GM12878 (cell line): ENCODE measurements around the gene C19orf81. TPM values are rescaled to one million over a fixed set of nuclear protein-coding genes. Genes with fewer than 3 reads are reported as not detected.

Experiments used
- ATAC-seq: fragments of 200-7000 bp; cut with Tn5 transposase; 3 replicates; pipeline ENCODE4 v1.9.1; 2020; ENCODE audit warnings: mild to moderate bottlenecking, moderate library complexity
- BruUV-seq: library from RNA; stranded (reverse); fragments of 400-500 nt; replicated peaks from 2 replicates; lab custom pipeline; 2021; lab: Mats Ljungman, UMichigan
- CTCF ChIA-PET: fragments of 300-600 bp; sonication (Branson Sonifier 250); formaldehyde crosslinking; extraction: SDS; loops from one replicate; lab custom pipeline; 2021; ENCODE audit warnings: inconsistent platforms; lab: Yijun Ruan, JAX
- POLR2A ChIA-PET: fragments of 350-600 bp; formaldehyde crosslinking; extraction: SDS; loops from one replicate; lab custom pipeline; 2021; ENCODE audit warnings: inconsistent platforms; lab: Charles Lee
- RAD21 ChIA-PET: fragments of 300-600 bp; sonication (Branson Sonifier 250); formaldehyde crosslinking; loops from one replicate; lab custom pipeline; 2023; ENCODE audit warnings: antibody characterized with exemption; ENCODE audit not compliant: unreplicated experiment; lab: Charles Lee
- SMC1A ChIA-PET: fragments of 300-600 bp; sonication (Branson Sonifier 250); formaldehyde crosslinking; loops from one replicate; lab custom pipeline; 2023; ENCODE audit not compliant: unreplicated experiment, uncharacterized antibody; lab: Charles Lee
- DNase-seq: peaks from one replicate; pipeline ENCODE4 v3.0.0-alpha.2; 2011; ENCODE audit warnings: low read depth, low spot score
- FAIRE-seq: peaks from 3 replicates; lab custom pipeline; 2011; peaks lifted over from hg19 to GRCh38; lab: Jason Lieb, UNC
- H2AFZ ChIP-seq: 2 replicates; pipeline ENCODE4 v1.6.0; 2011; ENCODE audit warnings: low read depth, low read length, control low read depth; ENCODE audit not compliant: control insufficient read depth
- H3K27ac ChIP-seq: 2 replicates; pipeline ENCODE4 v1.5.1; 2011; ENCODE audit warnings: control low read depth; ENCODE audit not compliant: control insufficient read depth, insufficient read depth
- H3K27me3 ChIP-seq, 2 experiments: replicated peaks in 1 of 2; 2 replicates each; pipeline versions ENCODE4 v1.6.0 to v1.6.1; 2011; ENCODE audit warnings: low read length in 1 of 2; ENCODE audit not compliant: control insufficient read depth in 2 of 2, insufficient read depth in 2 of 2
- H3K36me3 ChIP-seq, 2 experiments: 2 replicates each; pipeline ENCODE4 v1.5.1; 2011; ENCODE audit warnings: low read length in 1 of 2; ENCODE audit not compliant: control insufficient read depth in 2 of 2, insufficient read depth in 2 of 2
- H3K4me1 ChIP-seq: 2 replicates; pipeline ENCODE4 v1.6.1; 2011; ENCODE audit warnings: mild to moderate bottlenecking, low read length, moderate library complexity, mixed read lengths; ENCODE audit not compliant: control insufficient read depth, insufficient read depth
- H3K4me2 ChIP-seq: 2 replicates; pipeline ENCODE4 v1.6.0; 2011; ENCODE audit warnings: control low read depth; ENCODE audit not compliant: control insufficient read depth, insufficient read depth
- H3K4me3 ChIP-seq: fragments of 200-600 bp; sonication (generic); 2 replicates; pipeline ENCODE4 v1.5.1; 2016
- H3K79me2 ChIP-seq: 2 replicates; pipeline ENCODE4 v1.6.0; 2011; ENCODE audit warnings: low read length; ENCODE audit not compliant: control insufficient read depth, insufficient read depth
- H3K9ac ChIP-seq: 2 replicates; pipeline ENCODE4 v1.8.0; 2011; ENCODE audit warnings: low read length, control low read depth, mixed read lengths; ENCODE audit not compliant: control insufficient read depth, insufficient read depth
- H3K9me3 ChIP-seq: replicated peaks from 3 replicates; pipeline ENCODE4 v1.5.1; 2011; ENCODE audit warnings: mild to moderate bottlenecking, low read length; ENCODE audit not compliant: control insufficient read depth, insufficient read depth
- H4K20me1 ChIP-seq: 2 replicates; pipeline ENCODE4 v1.6.0; 2011; ENCODE audit not compliant: control insufficient read depth, insufficient read depth
- POLR2AphosphoS5 ChIP-seq: IDR thresholded peaks from 2 replicates; pipeline ENCODE4 v1.6.1; 2011; ENCODE audit warnings: mild to moderate bottlenecking, low read length, inconsistent platforms
- ZNF24 ChIP-seq: fragments of 450-650 bp; IDR thresholded peaks from 2 replicates; pipeline ENCODE4 v1.6.1; 2017; ENCODE audit warnings: antibody characterized with exemption, mild to moderate bottlenecking
- WGBS: methylation state at CpG from one replicate; pipeline ENCODE4 v1.1.6; 2016; ENCODE audit warnings: low lambda C conversion rate; ENCODE audit not compliant: insufficient replicate concordance, insufficient coverage; ENCODE audit errors: missing lambda C conversion rate; 5-methylcytosine and 5-hydroxymethylcytosine counted together
- in situ Hi-C: fragments of 300-500 bp; cut with MboI; formaldehyde crosslinking; loops from 9 replicates; pipeline ENCODE4 v1.14.3; 2018; ENCODE audit warnings: mixed read lengths
- intact Hi-C: fragments of 100-400 bp; cut with micrococcal nuclease; formaldehyde crosslinking; loops from one replicate; pipeline ENCODE4 v1.14.2; 2022; ENCODE audit not compliant: unreplicated experiment
- polyA plus RNA-seq, 11 experiments: library from polyadenylated mRNA; depleted of rRNA in 4 of 11; unstranded in 6 of 11; stranded (reverse) in 5 of 11; fragments of >200 nt; fragmentation: Nextera tagmentation in 4 of 11; fragmentation: Illumina TruSeq in 1 of 11; extraction: Ambion mirVana in 4 of 11; extraction: Trizol in 1 of 11; gene quantifications; 1 replicate in 1 of 11; 2 replicates in 10 of 11; pipeline versions ENCODE4 v1.2.1 to v1.2.3, GENCODE V29; 2011 to 2016; ENCODE audit warnings: inconsistent platforms in 2 of 11, missing spikeins in 2 of 11, low read depth in 1 of 11
- total RNA-seq, 4 experiments: library from RNA; depleted of rRNA in 3 of 4; stranded (reverse); fragments of >200 nt in 3 of 4; fragmentation: Illumina TruSeq in 1 of 4; extraction: Trizol in 1 of 4; gene quantifications; 2 replicates each; pipeline versions ENCODE4 v1.2.1 to v1.2.3, GENCODE V29; 2013 to 2021

Gene C19orf81
- total and polyA plus RNA-seq, 10 of the 15 experiments (the other 5 are each of a cell fraction or from before 2014, with no cell fraction given), result 0.69 TPM; not detected in 9

- ChIA-PET SMC1A (interaction anchor here (2.2 kb wide), 1 partner anchor 213 kb away, joined by 5 read pairs; no protein-coding TSS in a partner anchor), RAD21 (interaction anchor here (0.6 kb wide), 1 partner anchor 210 kb away, joined by 3 read pairs; no protein-coding TSS in a partner anchor), CTCF (interaction anchor here (0.7 kb wide), 1 partner anchor 214 kb away, joined by 3 read pairs; no protein-coding TSS in a partner anchor), POLR2A (no interaction called here)
- no peaks in the 10 kb centered on the region for H3K27me3 ChIP-seq
- H3K4me1 ChIP-seq, result no peaks in the 10 kb centered on the region
- H3K4me2 ChIP-seq, result no peak overlapping the region
- DNase-seq (no peak), FAIRE-seq (no peak), ATAC-seq (peak; percentile 29; the same call in 1 of the 3 replicates)
- H3K36me3 ChIP-seq, result no peaks in the 10 kb centered on the region
- H3K27ac ChIP-seq, result no peak overlapping the region
- H3K9ac ChIP-seq, result no peak overlapping the region
- no peaks in the 10 kb centered on the region for H3K9me3 ChIP-seq
- WGBS, result 16% methylated on average over 12 of the region's 12 CpGs
- no peak for TF ChIP-seq POLR2AphosphoS5
- peak; percentile 15; the same call in 1 of the 2 replicates for TF ChIP-seq ZNF24
- intact Hi-C loops (loop anchor here (5.0 kb wide), 1 partner anchor 351 kb away; no protein-coding TSS in a partner anchor), in situ Hi-C loops (no loop called here)
- no TSS peak for BruUV-seq
- no peaks in the 10 kb centered on the region for H4K20me1 ChIP-seq
- no peak overlapping the region for H2AFZ ChIP-seq
- H3K79me2 ChIP-seq, result no peaks in the 10 kb centered on the region
- H3K4me3 ChIP-seq, result no peak overlapping the region
Measured at GRCh38 chr19:50708179-50708879, 59.1 kb downstream of the C19orf81 start.

Other genes with a start within 250 kb of the C19orf81 start
Only the 7 nearest of the 16 such genes appear.
- gene JOSD2, start 138.3 kb upstream of the C19orf81 start, total RNA-seq (2014; rRNA removed), result 17.0 and 21.0 TPM in 2 replicates
- gene JOSD2, start 138.3 kb upstream of the C19orf81 start, total RNA-seq (2014; rRNA removed; fragmentation: Illumina TruSeq; extraction: Trizol), result 3.1 and 3.9 TPM in 2 replicates
- gene JOSD2, start 138.3 kb upstream of the C19orf81 start, total RNA-seq (2021), result 22.7 and 24.5 TPM in 2 replicates
- 2.1 and 4.9 TPM in 2 replicates for gene JOSD2, start 138.3 kb upstream of the C19orf81 start, polyA plus RNA-seq (2011; rRNA removed)
- 0.91 TPM in 1 of 2 replicates, not detected in the other for gene JOSD2, start 138.3 kb upstream of the C19orf81 start, polyA plus RNA-seq (2014; fragmentation: Illumina TruSeq; extraction: Trizol)
- gene JOSD2, start 138.3 kb upstream of the C19orf81 start, polyA plus RNA-seq (2014; fragmentation: Nextera tagmentation; extraction: Ambion mirVana), result 1 to 10 TPM; 1.0 to 1.6 TPM
- 23.8 and 26.3 TPM in 2 replicates for gene JOSD2, start 138.3 kb upstream of the C19orf81 start, polyA plus RNA-seq (2014; rRNA removed)
- gene JOSD2, start 138.3 kb upstream of the C19orf81 start, polyA plus RNA-seq (2016; fragmentation: Nextera tagmentation; extraction: Ambion mirVana), result 10 to 100 TPM; 25.1 to 26.7 TPM
- gene ASPDH, start 135.5 kb upstream of the C19orf81 start, total RNA-seq (2014; rRNA removed), result not detected in 2 replicates
- not detected in 2 replicates for gene ASPDH, start 135.5 kb upstream of the C19orf81 start, total RNA-seq (2014; rRNA removed; fragmentation: Illumina TruSeq; extraction: Trizol)
- not detected in 2 replicates for gene ASPDH, start 135.5 kb upstream of the C19orf81 start, total RNA-seq (2021)
- not detected in 2 replicates for gene ASPDH, start 135.5 kb upstream of the C19orf81 start, polyA plus RNA-seq (2011; rRNA removed)
- gene ASPDH, start 135.5 kb upstream of the C19orf81 start, polyA plus RNA-seq (2014; fragmentation: Illumina TruSeq; extraction: Trizol), result not detected in 2 replicates
- not detected for gene ASPDH, start 135.5 kb upstream of the C19orf81 start, polyA plus RNA-seq (2014; fragmentation: Nextera tagmentation; extraction: Ambion mirVana)
- not detected in 2 replicates for gene ASPDH, start 135.5 kb upstream of the C19orf81 start, polyA plus RNA-seq (2014; rRNA removed)
- gene ASPDH, start 135.5 kb upstream of the C19orf81 start, polyA plus RNA-seq (2016; fragmentation: Nextera tagmentation; extraction: Ambion mirVana), result not detected
- gene LRRC4B, start 81.0 kb upstream of the C19orf81 start, total RNA-seq (2014; rRNA removed), result not detected in 2 replicates
- gene LRRC4B, start 81.0 kb upstream of the C19orf81 start, total RNA-seq (2014; rRNA removed; fragmentation: Illumina TruSeq; extraction: Trizol), result not detected in 2 replicates
- gene LRRC4B, start 81.0 kb upstream of the C19orf81 start, total RNA-seq (2021), result not detected in 2 replicates
- gene LRRC4B, start 81.0 kb upstream of the C19orf81 start, polyA plus RNA-seq (2011; rRNA removed), result 0.14 TPM in 1 of 2 replicates, not detected in the other
- gene LRRC4B, start 81.0 kb upstream of the C19orf81 start, polyA plus RNA-seq (2014; fragmentation: Illumina TruSeq; extraction: Trizol), result not detected in 2 replicates
- not detected for gene LRRC4B, start 81.0 kb upstream of the C19orf81 start, polyA plus RNA-seq (2014; fragmentation: Nextera tagmentation; extraction: Ambion mirVana)
- not detected in 2 replicates for gene LRRC4B, start 81.0 kb upstream of the C19orf81 start, polyA plus RNA-seq (2014; rRNA removed)
- gene LRRC4B, start 81.0 kb upstream of the C19orf81 start, polyA plus RNA-seq (2016; fragmentation: Nextera tagmentation; extraction: Ambion mirVana), result not detected
- gene SYT3, start 9.6 kb upstream of the C19orf81 start, total RNA-seq (2014; rRNA removed), result not detected in 2 replicates
- gene SYT3, start 9.6 kb upstream of the C19orf81 start, total RNA-seq (2014; rRNA removed; fragmentation: Illumina TruSeq; extraction: Trizol), result not detected in 2 replicates
- not detected in 2 replicates for gene SYT3, start 9.6 kb upstream of the C19orf81 start, total RNA-seq (2021)
- 0.03 and 0.05 TPM in 2 replicates for gene SYT3, start 9.6 kb upstream of the C19orf81 start, polyA plus RNA-seq (2011; rRNA removed)
- gene SYT3, start 9.6 kb upstream of the C19orf81 start, polyA plus RNA-seq (2014; fragmentation: Illumina TruSeq; extraction: Trizol), result not detected in 2 replicates
- not detected for gene SYT3, start 9.6 kb upstream of the C19orf81 start, polyA plus RNA-seq (2014; fragmentation: Nextera tagmentation; extraction: Ambion mirVana)
- gene SYT3, start 9.6 kb upstream of the C19orf81 start, polyA plus RNA-seq (2014; rRNA removed), result 0.18 TPM in 1 of 2 replicates, not detected in the other
- gene SYT3, start 9.6 kb upstream of the C19orf81 start, polyA plus RNA-seq (2016; fragmentation: Nextera tagmentation; extraction: Ambion mirVana), result not detected
- not detected in 2 replicates for gene SHANK1, start 70.4 kb downstream of the C19orf81 start, total RNA-seq (2014; rRNA removed)
- not detected in 2 replicates for gene SHANK1, start 70.4 kb downstream of the C19orf81 start, total RNA-seq (2014; rRNA removed; fragmentation: Illumina TruSeq; extraction: Trizol)
- not detected in 2 replicates for gene SHANK1, start 70.4 kb downstream of the C19orf81 start, total RNA-seq (2021)
- gene SHANK1, start 70.4 kb downstream of the C19orf81 start, polyA plus RNA-seq (2011; rRNA removed), result not detected in 2 replicates
- gene SHANK1, start 70.4 kb downstream of the C19orf81 start, polyA plus RNA-seq (2014; fragmentation: Illumina TruSeq; extraction: Trizol), result not detected in 2 replicates
- not detected for gene SHANK1, start 70.4 kb downstream of the C19orf81 start, polyA plus RNA-seq (2014; fragmentation: Nextera tagmentation; extraction: Ambion mirVana)
- not detected in 2 replicates for gene SHANK1, start 70.4 kb downstream of the C19orf81 start, polyA plus RNA-seq (2014; rRNA removed)
- gene SHANK1, start 70.4 kb downstream of the C19orf81 start, polyA plus RNA-seq (2016; fragmentation: Nextera tagmentation; extraction: Ambion mirVana), result not detected
- not detected in 2 replicates for gene CLEC11A, start 73.9 kb downstream of the C19orf81 start, total RNA-seq (2014; rRNA removed)
- not detected in 2 replicates for gene CLEC11A, start 73.9 kb downstream of the C19orf81 start, total RNA-seq (2014; rRNA removed; fragmentation: Illumina TruSeq; extraction: Trizol)
- not detected in 2 replicates for gene CLEC11A, start 73.9 kb downstream of the C19orf81 start, total RNA-seq (2021)
- gene CLEC11A, start 73.9 kb downstream of the C19orf81 start, polyA plus RNA-seq (2011; rRNA removed), result not detected in 2 replicates
- not detected in 2 replicates for gene CLEC11A, start 73.9 kb downstream of the C19orf81 start, polyA plus RNA-seq (2014; fragmentation: Illumina TruSeq; extraction: Trizol)
- not detected for gene CLEC11A, start 73.9 kb downstream of the C19orf81 start, polyA plus RNA-seq (2014; fragmentation: Nextera tagmentation; extraction: Ambion mirVana)
- 0.09 TPM in 1 of 2 replicates, not detected in the other for gene CLEC11A, start 73.9 kb downstream of the C19orf81 start, polyA plus RNA-seq (2014; rRNA removed)
- gene CLEC11A, start 73.9 kb downstream of the C19orf81 start, polyA plus RNA-seq (2016; fragmentation: Nextera tagmentation; extraction: Ambion mirVana), result not detected
- not detected in 2 replicates for gene GPR32, start 121.0 kb downstream of the C19orf81 start, total RNA-seq (2014; rRNA removed)
- gene GPR32, start 121.0 kb downstream of the C19orf81 start, total RNA-seq (2014; rRNA removed; fragmentation: Illumina TruSeq; extraction: Trizol), result not detected in 2 replicates
- not detected in 2 replicates for gene GPR32, start 121.0 kb downstream of the C19orf81 start, total RNA-seq (2021)
- gene GPR32, start 121.0 kb downstream of the C19orf81 start, polyA plus RNA-seq (2011; rRNA removed), result not detected in 2 replicates
- gene GPR32, start 121.0 kb downstream of the C19orf81 start, polyA plus RNA-seq (2014; fragmentation: Illumina TruSeq; extraction: Trizol), result not detected in 2 replicates
- not detected for gene GPR32, start 121.0 kb downstream of the C19orf81 start, polyA plus RNA-seq (2014; fragmentation: Nextera tagmentation; extraction: Ambion mirVana)
- gene GPR32, start 121.0 kb downstream of the C19orf81 start, polyA plus RNA-seq (2014; rRNA removed), result not detected in 2 replicates
- gene GPR32, start 121.0 kb downstream of the C19orf81 start, polyA plus RNA-seq (2016; fragmentation: Nextera tagmentation; extraction: Ambion mirVana), result not detected